DMS79 (cell line): ENCODE measurements around the gene NUP62.
A peak's percentile ranks its signal among the peaks of the same experiment; 100 is the strongest.

Source experiments
- DNase-seq: peaks from one replicate; lab custom pipeline; 2025; lab: John Stamatoyannopoulos, UW

The NUP62 gene

GRCh38 chr19:49866933-49867782 lies 62.1 kb downstream of the NUP62 start, which contains the start of gene PNKP:
Gene PNKP, minus strand, starts transcription at chr19:49867576. Its CDS starts 372 bp downstream, at chr19:49867204.
- DNase-seq = peak; percentile 87

- no peak for DNase-seq
Measured at GRCh38 chr19:49864890-49865289, 64.4 kb downstream of the NUP62 start.

- DNase-seq = no peak
Measured at GRCh38 chr19:49863935-49864320, 65.4 kb downstream of the NUP62 start.

GRCh38 chr19:49863254-49863934 lies 65.9 kb downstream of the NUP62 start:
- DNase-seq = no peak

- no peak for DNase-seq
Measured at GRCh38 chr19:49862391-49863253, 66.7 kb downstream of the NUP62 start.

- DNase-seq = no peak
Measured at GRCh38 chr19:49861541-49862378, 67.5 kb downstream of the NUP62 start.

- no peak for DNase-seq
Measured at GRCh38 chr19:49861107-49861506, 68.2 kb downstream of the NUP62 start.

GRCh38 chr19:49860336-49861102 lies 68.8 kb downstream of the NUP62 start:
- DNase-seq = no peak

- no peak for DNase-seq
Measured at GRCh38 chr19:49859682-49860335, 69.5 kb downstream of the NUP62 start.

GRCh38 chr19:49858088-49858985 lies 71.0 kb downstream of the NUP62 start:
- DNase-seq = no peak

GRCh38 chr19:49857838-49858087 lies 71.5 kb downstream of the NUP62 start:
- DNase-seq = no peak

- no peak for DNase-seq
Measured at GRCh38 chr19:49857061-49857837, 72.1 kb downstream of the NUP62 start.
